ENCODE data around the gene FNBP1L.
"Not testable (repeated sequence)": the region's sequence is repeated elsewhere in the genome, so short reads cannot be mapped to it uniquely, and the experiment has no call there.

Gene FNBP1L

GRCh38 chr1:93442741-93443140, 5.2 kb upstream of the FNBP1L start:
- no peak for DNase-seq

DNA sequence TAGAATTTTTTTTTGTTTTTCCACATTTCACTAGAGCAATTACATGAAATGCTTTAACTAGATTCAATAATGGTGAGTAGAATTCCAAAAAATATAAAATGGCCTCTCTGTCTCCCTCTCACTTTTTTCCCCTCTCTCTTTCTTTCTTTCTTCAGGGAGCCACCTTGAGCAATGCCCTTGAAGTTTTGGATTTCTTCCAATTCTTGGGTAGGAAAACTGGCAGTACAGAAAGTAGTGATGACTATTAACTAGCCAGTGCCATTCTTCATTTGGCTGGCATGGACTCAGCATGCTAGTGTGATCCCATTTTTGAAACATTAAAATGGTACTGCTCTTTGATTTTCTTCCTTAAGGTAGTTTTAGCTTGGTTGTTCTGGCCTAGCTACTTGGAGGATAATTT, 4.5 kb upstream of the FNBP1L start:
- no peak for DNase-seq

- peak in 12 of 56 donors; percentile 6 to 32 (median 22) for DNase-seq
These were observed 974 bp upstream of the FNBP1L start for GRCh38 chr1:93446837-93447451.

GRCh38 chr1:93448292-93448982, 519 bp downstream of the FNBP1L start:
- peak in 22 of 56 donors; percentile 4 to 49 (median 20) for DNase-seq

DNA sequence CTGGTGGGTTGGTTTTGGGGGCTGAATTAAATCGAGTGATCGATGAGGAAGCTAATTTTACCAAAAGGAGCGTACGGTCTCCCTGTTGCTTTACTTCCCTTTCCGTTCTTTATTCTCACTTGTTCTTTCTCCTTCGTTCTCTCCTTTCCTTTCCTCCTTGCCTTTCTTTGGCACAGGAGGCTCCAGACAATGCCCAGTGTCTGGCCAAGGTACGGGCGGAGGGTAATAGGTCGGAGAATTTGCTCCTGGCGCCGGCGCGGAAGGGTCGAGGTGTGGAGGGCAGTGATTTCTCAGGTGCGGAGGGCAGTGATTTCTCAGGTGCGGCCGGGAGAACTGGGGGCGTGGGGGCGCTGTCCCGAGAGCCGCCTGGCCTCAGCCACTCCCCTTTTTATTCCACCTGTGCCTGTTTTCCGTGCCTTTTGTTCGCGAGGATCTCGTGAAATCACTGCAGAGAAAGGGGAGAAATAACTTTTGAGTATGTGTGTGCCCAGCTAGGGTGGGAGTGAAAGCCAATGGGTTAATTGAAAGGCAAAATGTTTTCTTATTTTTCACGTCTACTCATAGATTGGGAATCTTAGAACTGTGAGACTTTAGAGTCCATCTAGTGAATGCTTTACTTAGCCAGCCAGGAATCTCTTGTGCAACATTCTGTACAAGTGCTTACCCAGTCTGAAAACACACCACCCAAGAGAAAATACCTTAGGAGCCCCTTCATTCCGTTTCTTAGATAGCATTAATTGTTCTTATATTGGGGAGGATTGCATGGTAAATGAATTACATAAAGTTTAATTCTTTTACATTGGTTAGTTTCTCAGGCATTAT, 1.3 kb downstream of the FNBP1L start:
- DNase-seq: peak in 1 of 56 donors; percentile 17

- no peak for DNase-seq
These were observed 2.4 kb downstream of the FNBP1L start for GRCh38 chr1:93450321-93450720.

DNA sequence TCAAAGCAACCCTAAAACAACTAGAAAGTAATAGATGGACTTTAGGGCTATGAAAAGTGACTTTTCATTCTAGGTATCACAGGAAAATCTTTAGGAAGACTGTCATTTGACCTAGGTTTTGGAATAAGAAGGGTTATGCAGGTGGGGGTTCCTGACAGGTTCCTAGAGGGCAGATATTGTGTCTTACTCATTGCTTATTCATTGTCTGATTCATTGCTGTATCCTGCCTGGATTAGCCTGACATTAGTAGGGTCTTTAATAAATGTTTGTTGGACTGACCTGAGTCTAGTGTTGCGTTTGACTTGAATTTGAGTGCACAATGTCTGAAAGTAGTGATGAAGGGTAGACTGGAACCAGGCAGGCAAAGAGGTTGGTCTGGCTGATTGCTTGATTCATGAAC, 6.0 kb downstream of the FNBP1L start:
- no peak for DNase-seq

DNA sequence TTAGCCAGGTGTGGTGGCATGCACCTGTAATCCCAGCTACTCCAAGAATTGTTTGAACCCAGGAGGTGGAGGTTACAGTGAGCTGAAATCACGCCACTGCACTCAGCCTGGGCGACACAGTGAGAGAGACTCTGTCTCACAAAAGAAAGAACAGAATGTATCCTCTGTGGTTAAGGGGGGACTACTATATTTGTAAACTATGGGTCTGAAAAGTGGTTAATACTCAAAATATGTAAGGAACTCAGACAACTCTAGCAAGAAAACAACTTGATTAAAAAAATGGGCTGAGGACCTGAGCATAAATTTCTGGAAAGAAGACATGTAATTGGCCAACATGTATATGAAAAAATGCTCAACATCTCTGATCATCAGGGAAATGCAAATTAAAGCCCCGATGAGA, 11.2 kb downstream of the FNBP1L start:
- no peak for DNase-seq

DNA sequence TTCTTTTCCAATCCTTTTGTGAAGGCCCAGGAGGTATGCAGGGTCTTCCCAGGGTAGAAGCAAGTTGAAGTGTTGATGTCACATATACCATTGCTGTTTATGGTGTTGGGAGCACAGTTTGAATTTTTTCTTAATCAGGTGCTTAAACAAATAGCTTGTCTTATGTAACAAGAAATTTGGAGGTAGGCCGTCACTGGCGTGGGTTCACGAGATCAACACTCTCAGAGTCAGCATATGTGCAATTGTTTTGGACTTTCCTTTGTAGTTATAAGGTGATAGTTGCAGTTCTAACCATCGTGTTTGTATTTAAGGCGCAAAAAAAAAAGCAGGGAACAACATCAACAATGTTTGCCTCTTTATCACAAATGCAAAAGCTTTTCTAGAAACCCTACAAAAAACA, 13.3 kb downstream of the FNBP1L start:
- DNase-seq: no peak

DNA sequence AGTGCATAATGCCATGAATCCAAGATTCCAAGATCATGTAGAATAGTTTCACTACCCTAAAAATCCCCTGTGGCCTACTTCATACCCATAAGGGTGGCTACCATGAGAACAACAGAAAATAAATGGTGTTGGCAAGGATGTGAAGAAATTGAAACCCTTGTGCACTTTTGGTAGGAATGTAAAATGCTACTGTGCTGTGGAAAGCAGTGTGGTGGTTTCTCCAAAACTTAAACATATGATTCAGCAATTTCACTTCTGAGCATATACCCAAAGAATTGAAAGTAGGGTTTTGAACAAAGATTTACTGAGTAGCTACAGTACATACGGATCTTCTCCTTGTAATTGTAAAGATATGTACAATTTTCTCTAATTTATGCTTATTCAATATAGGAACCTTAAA, 16.0 kb downstream of the FNBP1L start:
- no peak for DNase-seq

GRCh38 chr1:93465371-93466082, 17.6 kb downstream of the FNBP1L start:
- DNase-seq: not testable (repeated sequence)

GRCh38 chr1:93467606-93468005, 19.7 kb downstream of the FNBP1L start:
- no peak for DNase-seq

DNA sequence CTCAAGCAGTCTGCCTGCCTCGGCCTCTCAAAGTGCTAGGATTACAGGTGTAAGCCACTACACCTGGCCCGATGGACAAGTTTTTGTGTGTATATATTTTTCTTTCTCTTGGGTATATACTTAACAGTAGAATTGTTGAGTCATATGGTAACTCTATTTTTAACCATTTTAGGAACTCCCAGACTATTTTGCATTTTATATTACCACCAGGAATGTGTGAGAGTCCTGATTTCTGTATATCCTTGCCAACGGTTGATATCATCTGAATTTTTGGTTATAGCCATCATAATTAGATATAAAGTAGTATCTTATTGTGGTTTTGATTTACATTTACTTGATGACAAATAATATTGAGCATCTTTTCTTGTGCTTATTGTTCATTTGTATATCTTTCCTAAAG, 20.7 kb downstream of the FNBP1L start:
- no peak for DNase-seq

GRCh38 chr1:93469223-93469622, 21.3 kb downstream of the FNBP1L start:
- DNase-seq: not testable (repeated sequence)

DNA sequence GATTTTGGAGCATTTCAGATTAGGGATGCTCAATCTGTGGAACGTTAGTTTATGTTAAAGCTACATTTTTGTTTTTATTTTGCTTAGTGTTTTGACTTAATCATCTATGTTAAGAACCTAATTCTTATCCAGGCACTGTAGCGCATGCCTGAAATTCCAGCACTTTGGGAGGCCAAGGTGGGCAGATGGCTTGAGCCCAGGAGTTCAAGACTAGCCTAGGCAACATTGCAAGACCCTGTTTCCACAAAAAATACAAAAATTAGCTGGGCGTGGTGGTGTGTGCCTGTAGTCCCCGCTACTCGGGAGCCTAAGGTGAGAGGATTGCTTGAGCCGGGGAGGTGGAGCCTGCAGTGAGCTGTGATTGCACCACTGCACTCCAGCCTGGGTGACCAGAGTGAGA, 23.4 kb downstream of the FNBP1L start:
- DNase-seq: no peak

GRCh38 chr1:93471911-93472310, 24.0 kb downstream of the FNBP1L start:
- DNase-seq: no peak

DNA sequence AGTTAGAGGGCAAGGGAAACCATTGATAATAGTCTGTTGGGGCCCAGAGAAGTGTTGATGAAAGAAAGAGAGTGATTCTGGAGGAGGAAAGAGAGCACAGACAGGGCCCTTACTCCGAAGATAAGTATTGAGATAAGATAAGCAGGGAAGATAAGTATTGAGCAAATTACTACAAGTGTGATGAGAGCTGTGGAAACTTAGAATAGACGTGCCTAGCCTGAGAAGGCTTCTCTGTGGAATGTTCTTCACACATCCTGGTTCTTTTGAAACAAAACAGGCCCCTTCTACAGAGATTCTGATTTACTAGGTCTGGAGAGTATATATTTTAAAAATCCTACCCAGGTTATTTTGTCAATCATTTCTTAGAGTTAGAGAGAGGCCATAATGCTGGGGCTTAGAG, 26.4 kb downstream of the FNBP1L start:
- no peak for DNase-seq

GRCh38 chr1:93475681-93476080, 27.8 kb downstream of the FNBP1L start:
- DNase-seq: no peak

DNA sequence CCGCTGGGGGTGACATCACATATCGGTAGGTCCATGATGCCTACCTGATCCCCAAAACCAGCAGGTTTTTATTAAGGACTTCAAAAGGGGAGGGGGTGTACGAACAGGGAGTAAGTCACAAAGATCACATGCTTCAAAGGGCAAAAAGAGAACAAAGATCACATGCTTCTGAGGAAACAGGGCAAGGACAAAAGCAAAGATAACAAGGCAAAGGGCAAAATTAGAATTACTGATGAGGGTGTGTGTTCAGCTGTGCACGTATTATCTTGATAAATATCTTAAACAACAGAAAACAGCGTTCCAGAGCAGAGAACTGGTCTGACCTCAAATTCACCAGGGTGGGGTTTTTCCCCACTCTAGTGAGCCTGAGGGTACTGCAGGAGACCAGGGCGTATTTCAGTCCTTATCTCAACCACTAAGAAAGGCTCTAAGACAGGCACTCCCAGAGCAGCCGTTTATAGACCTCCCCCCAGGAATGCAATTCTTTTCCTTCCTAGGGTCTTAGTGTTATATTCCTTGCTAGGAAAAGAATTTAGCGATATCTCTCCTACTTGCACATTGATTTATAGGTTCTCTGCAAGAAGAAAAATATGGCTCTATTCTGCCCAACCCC, 31.3 kb downstream of the FNBP1L start:
- DNase-seq: not testable (repeated sequence)

DNA sequence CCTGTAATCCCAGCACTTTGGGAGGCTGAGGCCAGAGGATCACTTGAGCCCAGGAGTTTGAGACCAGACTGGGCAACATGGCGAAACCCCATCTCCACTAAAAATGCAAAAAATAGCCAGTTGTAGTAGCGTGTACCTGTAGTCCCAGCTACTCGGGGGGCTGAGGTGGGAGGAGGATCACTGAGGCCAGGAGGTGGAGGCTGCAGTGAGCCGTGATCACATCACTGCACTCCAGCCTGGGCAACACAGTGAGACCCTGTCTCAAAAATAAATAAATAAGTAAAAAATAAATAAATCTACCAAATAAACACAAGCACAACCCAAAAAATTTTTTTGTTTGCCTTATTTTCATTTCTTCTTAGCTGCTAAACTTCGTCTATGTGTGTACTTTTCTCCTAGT, 34.0 kb downstream of the FNBP1L start:
- not testable (repeated sequence) for DNase-seq

DNA sequence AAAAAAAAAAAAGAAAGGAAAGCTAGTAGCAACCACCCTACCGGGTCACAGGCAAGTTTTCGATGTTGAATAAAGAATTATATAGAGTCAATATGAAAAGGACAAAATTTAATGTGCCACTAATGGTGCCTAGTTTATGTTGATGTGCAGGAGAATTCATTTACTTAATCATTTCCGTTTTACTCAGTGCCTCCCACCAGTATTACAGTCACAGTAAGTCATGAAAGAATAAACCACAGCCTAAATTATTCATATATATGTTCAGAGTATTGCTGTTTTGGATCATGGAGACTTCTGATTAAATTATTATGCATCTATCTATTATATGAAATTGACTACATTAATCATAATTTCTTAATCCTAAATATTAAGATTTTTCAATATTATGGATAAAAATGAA, 35.3 kb downstream of the FNBP1L start:
- DNase-seq: no peak

Data from amygdala (tissue), 56 donors.